ENCODE measurements around the gene SLC11A1. TPM values are rescaled to one million over a fixed set of nuclear protein-coding genes. Genes with fewer than 3 reads are reported as not detected.

Gene SLC11A1
- total and polyA plus RNA-seq, 11 donors, result 0.96 to 31.0 (median 4.5) TPM

DNA sequence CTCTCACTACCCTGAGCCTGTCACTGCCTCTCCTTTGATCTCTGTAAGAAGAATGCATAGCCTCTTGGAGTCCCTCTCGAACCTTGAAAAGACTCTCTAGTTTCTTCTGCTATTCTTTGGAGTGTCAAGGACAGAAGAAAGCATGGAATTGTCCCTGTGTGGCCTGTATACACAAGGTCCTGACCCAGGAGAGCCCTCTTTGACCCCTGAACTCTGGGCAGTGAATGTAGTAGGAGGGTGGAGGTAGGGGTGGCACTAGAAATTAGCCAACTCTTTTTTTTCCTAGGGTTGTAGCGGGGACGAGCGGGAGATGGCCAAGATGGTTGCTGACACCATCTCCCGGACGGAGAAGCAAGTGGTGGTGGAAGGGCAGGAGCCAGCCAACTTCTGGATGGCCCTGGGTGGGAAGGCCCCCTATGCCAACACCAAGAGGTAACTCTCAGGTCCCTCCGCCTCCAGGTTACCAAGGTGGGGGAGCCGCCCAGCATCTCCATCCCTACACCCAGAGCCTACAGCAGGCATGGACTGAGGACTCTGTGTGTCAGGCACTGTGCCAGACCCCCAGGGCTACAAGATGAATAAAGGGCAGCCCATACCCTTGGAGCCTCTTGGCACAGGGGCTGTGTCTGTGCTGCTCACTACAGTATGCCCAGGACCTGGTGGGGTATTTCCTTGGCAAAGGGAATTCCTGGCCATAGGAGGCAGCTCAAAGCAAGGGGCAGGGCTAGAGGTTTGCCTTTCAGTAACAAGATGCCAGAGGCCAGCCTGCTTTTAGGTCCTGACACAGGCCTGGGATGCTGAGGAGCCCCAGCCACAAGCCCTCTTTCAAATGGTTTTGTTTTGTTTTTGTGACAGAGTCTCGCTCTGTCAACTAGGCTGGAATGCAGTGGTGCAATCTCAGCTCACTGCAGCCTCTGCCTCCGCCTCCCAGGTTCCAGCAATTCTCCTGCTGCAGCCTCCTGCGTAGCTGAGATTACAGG is 53.2 kb downstream of the SLC11A1 start:
- peaks cover 0 to 6% (median 0%) of the 10 kb centered on the region in 12 donors for H3K4me1 ChIP-seq
- intact Hi-C loops (cut with DNase I), result no loop called here
- DNase-seq (no peak), ATAC-seq (peak in 1 of 4 donors; percentile 26)
- H3K36me3 ChIP-seq, result no peaks in the 10 kb centered on the region
- no peaks in the 10 kb centered on the region for H3K9me3 ChIP-seq
- TF ChIP-seq POLR2A (IDR thresholded peaks at IDR 0.05), result no peak
- TF ChIP-seq, protein P1, sequence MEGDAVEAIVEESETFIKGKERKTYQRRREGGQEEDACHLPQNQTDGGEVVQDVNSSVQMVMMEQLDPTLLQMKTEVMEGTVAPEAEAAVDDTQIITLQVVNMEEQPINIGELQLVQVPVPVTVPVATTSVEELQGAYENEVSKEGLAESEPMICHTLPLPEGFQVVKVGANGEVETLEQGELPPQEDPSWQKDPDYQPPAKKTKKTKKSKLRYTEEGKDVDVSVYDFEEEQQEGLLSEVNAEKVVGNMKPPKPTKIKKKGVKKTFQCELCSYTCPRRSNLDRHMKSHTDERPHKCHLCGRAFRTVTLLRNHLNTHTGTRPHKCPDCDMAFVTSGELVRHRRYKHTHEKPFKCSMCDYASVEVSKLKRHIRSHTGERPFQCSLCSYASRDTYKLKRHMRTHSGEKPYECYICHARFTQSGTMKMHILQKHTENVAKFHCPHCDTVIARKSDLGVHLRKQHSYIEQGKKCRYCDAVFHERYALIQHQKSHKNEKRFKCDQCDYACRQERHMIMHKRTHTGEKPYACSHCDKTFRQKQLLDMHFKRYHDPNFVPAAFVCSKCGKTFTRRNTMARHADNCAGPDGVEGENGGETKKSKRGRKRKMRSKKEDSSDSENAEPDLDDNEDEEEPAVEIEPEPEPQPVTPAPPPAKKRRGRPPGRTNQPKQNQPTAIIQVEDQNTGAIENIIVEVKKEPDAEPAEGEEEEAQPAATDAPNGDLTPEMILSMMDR (IDR thresholded peaks at IDR 0.05), result no peak
- no peak overlapping the region for H3K4me3 ChIP-seq
- no peak overlapping the region for H3K27ac ChIP-seq
- 91 to 93% (median 93%) methylated on average over 11 of the region's 11 CpGs for WGBS, 4 donors
- no peaks in the 10 kb centered on the region for H3K27me3 ChIP-seq

DNA sequence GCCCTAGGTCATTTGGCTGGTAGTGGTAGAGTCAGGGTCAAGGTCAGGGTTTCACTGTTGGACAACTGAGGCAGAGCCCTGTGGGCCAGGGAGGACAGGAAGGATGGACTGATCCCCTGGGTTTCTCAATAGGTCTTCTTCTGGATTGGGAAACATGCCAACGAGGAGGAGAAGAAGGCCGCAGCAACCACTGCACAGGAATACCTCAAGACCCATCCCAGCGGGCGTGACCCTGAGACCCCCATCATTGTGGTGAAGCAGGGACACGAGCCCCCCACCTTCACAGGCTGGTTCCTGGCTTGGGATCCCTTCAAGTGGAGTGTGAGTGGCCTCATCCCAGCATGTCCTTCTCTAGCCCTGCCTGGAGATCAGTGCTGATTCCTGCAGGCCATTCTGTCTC is 54.9 kb downstream of the SLC11A1 start:
- H3K36me3 ChIP-seq, result no peaks in the 10 kb centered on the region
- no peak for DNase-seq
- no peaks in the 10 kb centered on the region for H3K27me3 ChIP-seq
- peaks cover 0 to 6% (median 0%) of the 10 kb centered on the region in 12 donors for H3K4me1 ChIP-seq
- no peak for ATAC-seq
- no peak overlapping the region for H3K27ac ChIP-seq
- WGBS, 4 donors, result 91 to 97% (median 92%) methylated on average over 5 of the region's 5 CpGs
- no peak overlapping the region for H3K4me3 ChIP-seq
- intact Hi-C loops (cut with DNase I), result no loop called here
- H3K9me3 ChIP-seq, result no peaks in the 10 kb centered on the region
- TF ChIP-seq, protein P1 (IDR thresholded peaks at IDR 0.05), result no peak
- TF ChIP-seq POLR2A (IDR thresholded peaks at IDR 0.05), result no peak

DNA sequence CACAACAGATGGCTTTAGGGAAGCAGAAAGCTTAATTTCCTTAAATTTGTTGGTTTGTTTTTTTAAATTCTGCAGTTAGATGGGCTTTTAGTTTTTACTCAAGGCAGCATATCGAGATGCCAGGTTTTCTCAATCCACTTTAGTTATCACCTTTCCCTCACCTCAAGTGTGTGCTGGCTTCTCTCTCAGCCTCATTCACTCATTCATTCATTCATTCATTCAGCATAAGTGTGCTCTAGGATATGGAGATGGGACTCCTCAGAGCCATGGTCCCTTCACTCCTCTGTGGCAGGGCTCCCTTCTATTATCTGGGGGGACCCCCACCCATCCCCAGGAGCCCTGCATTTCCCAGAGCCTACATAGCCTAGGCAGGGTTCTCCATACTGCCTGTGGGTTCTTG is 55.9 kb downstream of the SLC11A1 start:
- peaks cover 0 to 6% (median 0%) of the 10 kb centered on the region in 12 donors for H3K4me1 ChIP-seq
- no peak overlapping the region for H3K4me3 ChIP-seq
- H3K27ac ChIP-seq, result no peak overlapping the region
- H3K9me3 ChIP-seq, result no peaks in the 10 kb centered on the region
- no peaks in the 10 kb centered on the region for H3K36me3 ChIP-seq
- intact Hi-C loops (cut with DNase I), result no loop called here
- no peak for DNase-seq
- no peak for ATAC-seq
- no peaks in the 10 kb centered on the region for H3K27me3 ChIP-seq
- no peak for TF ChIP-seq POLR2A (IDR thresholded peaks at IDR 0.05)
- TF ChIP-seq, protein P1 (IDR thresholded peaks at IDR 0.05), result no peak
- 92 to 100% (median 96%) methylated on average over 1 of the region's 1 CpG for WGBS, 4 donors

DNA sequence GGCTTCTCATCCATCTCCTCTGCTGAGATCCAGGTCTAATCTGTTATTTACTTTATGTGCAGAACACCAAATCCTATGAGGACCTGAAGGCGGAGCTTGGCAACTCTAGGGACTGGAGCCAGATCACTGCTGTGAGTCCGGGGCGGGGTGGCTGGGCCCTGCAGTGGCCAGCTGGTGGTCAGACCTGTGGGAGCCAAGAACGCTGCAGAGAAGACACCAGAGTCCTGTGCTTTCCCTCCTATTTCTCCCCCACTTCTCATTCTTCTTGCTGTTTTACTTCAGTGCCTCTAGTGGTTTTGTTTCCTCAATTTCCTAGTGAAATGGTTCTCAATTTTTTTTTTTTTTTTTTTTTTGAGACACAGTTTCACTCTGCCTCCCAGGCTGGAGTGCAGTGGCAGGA is 56.5 kb downstream of the SLC11A1 start:
- H3K4me3 ChIP-seq, result no peak overlapping the region
- DNase-seq, result peak in 1 of 5 donors; percentile 46
- no peak overlapping the region for H3K27ac ChIP-seq
- no peak for ATAC-seq
- H3K4me1 ChIP-seq, result peaks cover 0 to 6% (median 0%) of the 10 kb centered on the region in 12 donors
- TF ChIP-seq, protein P1 (IDR thresholded peaks at IDR 0.05), result no peak
- no peak for TF ChIP-seq POLR2A (IDR thresholded peaks at IDR 0.05)
- no peaks in the 10 kb centered on the region for H3K27me3 ChIP-seq
- no peaks in the 10 kb centered on the region for H3K9me3 ChIP-seq
- WGBS, 4 donors, result 60 to 74% (median 69%) methylated on average over 4 of the region's 4 CpGs
- H3K36me3 ChIP-seq, result no peaks in the 10 kb centered on the region
- intact Hi-C loops (cut with DNase I), result no loop called here

Measured in heart left ventricle (tissue), 16 donors.